K562 (cell line): ENCODE measurements around the gene TENT5A. TPM values are rescaled to one million over a fixed set of nuclear protein-coding genes. Genes with fewer than 3 reads are reported as not detected.

Experiments used
- ATAC-seq: fragments of 200-7000 bp; cut with Tn5 transposase; 3 replicates; pipeline ENCODE4 v1.9.1; 2020; ENCODE audit warnings: moderate library complexity
- BruUV-seq: library from RNA; stranded (reverse); fragments of 400-500 nt; replicated peaks from 2 replicates; lab custom pipeline; 2021; lab: Mats Ljungman, UMichigan
- CTCF ChIA-PET: fragments of 300-600 bp; formaldehyde crosslinking; extraction: SDS; loops from one replicate; lab custom pipeline; 2021; ENCODE audit warnings: low intra/inter-chr PET ratio; lab: Yijun Ruan, JAX
- POLR2A ChIA-PET: fragments of 300-600, 350-650 bp; sonication (Branson Sonifier 250); formaldehyde crosslinking; extraction: SDS; loops from one replicate; lab custom pipeline; 2021; ENCODE audit warnings: antibody characterized with exemption, inconsistent platforms; lab: Yijun Ruan, JAX
- DNase-seq, 4 experiments: peaks; one replicate each; pipeline versions ENCODE4 v3.0.0 to v3.0.0-alpha.2; 2011 to 2018; ENCODE audit warnings: low spot score in 3 of 4, mixed read lengths in 3 of 4; ENCODE audit errors: extremely low read depth in 1 of 4
- FAIRE-seq: peaks from 2 replicates; lab custom pipeline; 2011; peaks lifted over from hg19 to GRCh38; lab: Jason Lieb, UNC
- H2AFZ ChIP-seq: 2 replicates; pipeline ENCODE4 v1.6.0; 2011; ENCODE audit warnings: low read depth, low read length, control low read depth, inconsistent platforms
- H3K27ac ChIP-seq: fragments of 200-600 bp; 3 replicates; pipeline ENCODE4 v1.8.0; 2011; ENCODE audit warnings: low read depth, mild to moderate bottlenecking, control low read depth, inconsistent platforms, low read length, moderate library complexity, mixed read lengths; ENCODE audit errors: extremely low read depth
- H3K27me3 ChIP-seq, 2 experiments: fragments of 300-600 bp in 1 of 2; 2 replicates in 1 of 2; 3 replicates in 1 of 2; pipeline versions ENCODE4 v1.6.0 to v1.8.0; 2011; ENCODE audit warnings: inconsistent platforms in 2 of 2, low read length in 2 of 2, mild to moderate bottlenecking in 1 of 2, mixed read lengths in 1 of 2, moderate library complexity in 1 of 2; ENCODE audit not compliant: control insufficient read depth in 2 of 2, insufficient read depth in 2 of 2
- H3K36me3 ChIP-seq: fragments of 300-600 bp; 3 replicates; pipeline ENCODE4 v1.8.0; 2011; ENCODE audit warnings: mild to moderate bottlenecking, low read length, inconsistent platforms; ENCODE audit not compliant: control insufficient read depth, insufficient read depth
- H3K4me1 ChIP-seq, 2 experiments: fragments of 200-600 bp in 1 of 2; replicated peaks in 1 of 2; 2 replicates in 1 of 2; 3 replicates in 1 of 2; pipeline versions ENCODE4 v1.5.1 to v1.8.0; 2011; ENCODE audit warnings: inconsistent platforms in 2 of 2, low read length in 2 of 2, mild to moderate bottlenecking in 1 of 2, mixed read lengths in 1 of 2, moderate library complexity in 1 of 2; ENCODE audit not compliant: control insufficient read depth in 2 of 2, insufficient read depth in 2 of 2
- H3K4me2 ChIP-seq: 2 replicates; pipeline ENCODE4 v1.6.1; 2011; ENCODE audit warnings: low read length, control low read depth, inconsistent platforms, mixed read lengths; ENCODE audit not compliant: insufficient read depth
- H3K4me3 ChIP-seq: fragments of 200-600 bp; sonication (generic), shearing (Covaris generic); 2 replicates; pipeline ENCODE4 v1.5.1; 2016; ENCODE audit warnings: control low read depth, inconsistent platforms
- H3K79me2 ChIP-seq: fragments of 200-600 bp; 3 replicates; pipeline ENCODE4 v1.8.0; 2011; ENCODE audit warnings: low read length, inconsistent platforms; ENCODE audit not compliant: control insufficient read depth, insufficient read depth
- H3K9ac ChIP-seq, 2 experiments: 2 replicates each; pipeline versions ENCODE4 v1.6.0 to v1.6.1; 2011; ENCODE audit warnings: low read depth in 2 of 2, low read length in 2 of 2, control low read depth in 1 of 2, inconsistent platforms in 1 of 2, mild to moderate bottlenecking in 1 of 2, mixed read lengths in 1 of 2; ENCODE audit not compliant: insufficient read depth in 1 of 2
- H3K9me1 ChIP-seq: one replicate; pipeline ENCODE4 v1.6.0; 2011; ENCODE audit warnings: inconsistent platforms, mild to moderate bottlenecking, low read length, moderate library complexity; ENCODE audit not compliant: control insufficient read depth, insufficient read depth
- H3K9me3 ChIP-seq: replicated peaks from 2 replicates; pipeline ENCODE4 v1.5.1; 2011; ENCODE audit warnings: low read depth, low read length, inconsistent platforms; ENCODE audit not compliant: control insufficient read depth, insufficient read depth
- H4K20me1 ChIP-seq: replicated peaks from 2 replicates; pipeline ENCODE4 v1.6.1; 2011; ENCODE audit warnings: low read length, inconsistent platforms, mixed read lengths; ENCODE audit not compliant: control insufficient read depth, insufficient read depth
- CREM ChIP-seq: IDR thresholded peaks from 2 replicates; pipeline ENCODE4 v1.6.1; 2014; ENCODE audit warnings: antibody characterized with exemption, low read depth
- DEAF1 ChIP-seq: fragments of 450-650 bp; formaldehyde crosslinking; IDR thresholded peaks from 2 replicates; pipeline ENCODE4 v1.4.0; 2020; ENCODE audit warnings: mild to moderate bottlenecking, moderate library complexity
- GMEB1 ChIP-seq: fragments of 250-450 bp; sonication (Bioruptor Pico); IDR thresholded peaks from 2 replicates; pipeline ENCODE4 v1.4.0; 2020; ENCODE audit warnings: mild to moderate bottlenecking
- PURB ChIP-seq: sonication (generic); formaldehyde crosslinking; IDR thresholded peaks from 2 replicates; pipeline ENCODE4 v1.9.0; 2021; ENCODE audit warnings: low read depth, mild to moderate bottlenecking, missing genetic modification reagents
- SMAD3 ChIP-seq: fragments of 450-650 bp; formaldehyde crosslinking; conservative IDR thresholded peaks from 2 replicates; pipeline ENCODE4 v1.4.0; 2020; ENCODE audit warnings: mild to moderate bottlenecking
- SMAD4 ChIP-seq: fragments of 250-450 bp; sonication (Bioruptor Pico); conservative IDR thresholded peaks from 2 replicates; pipeline ENCODE4 v1.8.0; 2021; ENCODE audit warnings: inconsistent platforms, mild to moderate bottlenecking, moderate library complexity
- STAT5B ChIP-seq: fragments of 250-450 bp; sonication (Bioruptor Pico); IDR thresholded peaks from 2 replicates; pipeline ENCODE4 v1.8.0; 2021; ENCODE audit warnings: mild to moderate bottlenecking, inconsistent platforms
- SUPT5H ChIP-seq: fragments of 450-650 bp; IDR thresholded peaks from 2 replicates; pipeline ENCODE4 v1.6.1; 2016
- TSC22D4 ChIP-seq: fragments of 450-650 bp; IDR thresholded peaks from 2 replicates; pipeline ENCODE4 v1.6.1; 2016; ENCODE audit warnings: missing genetic modification characterization, missing biosample characterization, control low read depth
- VEZF1 ChIP-seq: fragments of 200-800 bp; sonication (Bioruptor generic); IDR thresholded peaks from 2 replicates; pipeline ENCODE4 v1.6.1; 2017; ENCODE audit warnings: missing genetic modification characterization, missing compliant biosample characterization
- ZNF75A ChIP-seq: fragments of 450-650 bp; formaldehyde crosslinking; IDR thresholded peaks from 2 replicates; pipeline ENCODE4 v1.4.0; 2020; ENCODE audit warnings: mild to moderate bottlenecking
- WGBS: fragments of 100-300 bp; shearing (Covaris generic); methylation state at CpG from one replicate; pipeline ENCODE4 v1.1.6; 2016; ENCODE audit warnings: low coverage, mixed read lengths; ENCODE audit not compliant: insufficient coverage; ENCODE audit errors: missing lambda C conversion rate; 5-methylcytosine and 5-hydroxymethylcytosine counted together
- in situ Hi-C: fragments of 300-500 bp; cut with MboI; formaldehyde crosslinking; loops from 4 replicates; pipeline ENCODE4 v1.15.0; 2018; ENCODE audit warnings: inconsistent platforms, mixed read lengths
- intact Hi-C: fragments of 100-400 bp; cut with micrococcal nuclease; formaldehyde crosslinking; loops from 2 replicates; pipeline ENCODE4 v1.14.2; 2022
- polyA plus RNA-seq, 8 experiments: library from polyadenylated mRNA; depleted of rRNA in 4 of 8; stranded (reverse) in 5 of 8; unstranded in 3 of 8; fragments of >200 nt; fragmentation: Nextera tagmentation in 2 of 8; fragmentation: Illumina TruSeq in 1 of 8; extraction: Ambion mirVana in 2 of 8; extraction: Trizol in 1 of 8; gene quantifications; 2 replicates each; pipeline versions ENCODE4 v1.2.1 to v1.2.3, GENCODE V29; 2011 to 2014; ENCODE audit warnings: inconsistent platforms in 1 of 8, missing spikeins in 1 of 8
- total RNA-seq, 7 experiments: library from RNA; depleted of rRNA in 6 of 7; stranded (reverse); fragments of >200 nt in 6 of 7; fragmentation: Illumina TruSeq in 2 of 7; extraction: Trizol in 2 of 7; gene quantifications; 2 replicates each; pipeline versions ENCODE4 v1.2.1 to v1.2.3, GENCODE V29; 2011 to 2021; ENCODE audit warnings: low replicate concordance in 1 of 7
- TF ChIP-seq, protein P1 (sequence below): fragments of 250-450 bp; sonication (Bioruptor Pico); IDR thresholded peaks from 2 replicates; pipeline ENCODE4 v1.4.0; 2020; ENCODE audit warnings: mild to moderate bottlenecking, moderate library complexity
- TF ChIP-seq, protein P2 (sequence below): fragments of 250-450 bp; sonication (Bioruptor Pico); IDR thresholded peaks from 2 replicates; pipeline ENCODE4 v1.9.0; 2021; ENCODE audit warnings: mild to moderate bottlenecking
- TF ChIP-seq, protein P3 (sequence below): fragments of 450-650 bp; IDR thresholded peaks from 2 replicates; pipeline ENCODE4 v1.6.1; 2017; ENCODE audit warnings: antibody characterized with exemption

The TENT5A gene
- total and polyA plus RNA-seq, 9 of the 15 experiments (the other 6 are each of a cell fraction or from before 2014, with no cell fraction given) = 0.77 to 2.3 (median 1.3) TPM

DNA sequence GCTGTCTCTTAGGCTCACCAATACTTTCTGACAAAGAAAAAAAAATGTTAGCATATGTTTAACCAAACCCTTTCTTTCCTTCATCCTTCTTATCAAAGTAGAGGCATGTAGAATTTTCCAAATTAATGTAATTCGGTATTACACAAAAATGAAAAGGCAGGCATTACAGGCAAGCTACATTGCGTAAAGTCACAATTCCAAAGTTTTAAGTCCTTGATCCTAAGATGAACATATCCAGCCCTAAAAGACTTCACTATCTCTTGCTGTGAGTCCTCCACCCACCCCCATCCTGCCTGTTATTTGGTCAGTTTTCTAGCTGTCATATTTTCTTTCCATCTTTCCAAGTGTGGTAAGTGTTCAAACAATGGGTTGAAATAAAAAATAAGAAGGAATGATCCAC is 12.1 kb upstream of the TENT5A start (continued):
- TF ChIP-seq, protein P1, sequence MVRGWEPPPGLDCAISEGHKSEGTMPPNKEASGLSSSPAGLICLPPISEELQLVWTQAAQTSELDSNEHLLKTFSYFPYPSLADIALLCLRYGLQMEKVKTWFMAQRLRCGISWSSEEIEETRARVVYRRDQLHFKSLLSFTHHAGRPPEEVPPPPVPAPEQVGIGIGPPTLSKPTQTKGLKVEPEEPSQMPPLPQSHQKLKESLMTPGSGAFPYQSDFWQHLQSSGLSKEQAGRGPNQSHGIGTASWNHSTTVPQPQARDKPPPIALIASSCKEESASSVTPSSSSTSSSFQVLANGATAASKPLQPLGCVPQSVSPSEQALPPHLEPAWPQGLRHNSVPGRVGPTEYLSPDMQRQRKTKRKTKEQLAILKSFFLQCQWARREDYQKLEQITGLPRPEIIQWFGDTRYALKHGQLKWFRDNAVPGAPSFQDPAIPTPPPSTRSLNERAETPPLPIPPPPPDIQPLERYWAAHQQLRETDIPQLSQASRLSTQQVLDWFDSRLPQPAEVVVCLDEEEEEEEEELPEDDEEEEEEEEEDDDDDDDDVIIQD (CRISPR knock-in tag) = no peak
- TF ChIP-seq SMAD3 (no peak), CREM (no peak), SMAD4 (CRISPR knock-in tag) (no peak)
- TF ChIP-seq, protein P2, sequence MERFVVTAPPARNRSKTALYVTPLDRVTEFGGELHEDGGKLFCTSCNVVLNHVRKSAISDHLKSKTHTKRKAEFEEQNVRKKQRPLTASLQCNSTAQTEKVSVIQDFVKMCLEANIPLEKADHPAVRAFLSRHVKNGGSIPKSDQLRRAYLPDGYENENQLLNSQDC (CRISPR knock-in tag) = no peak

- no peak for FAIRE-seq
- H3K4me1 ChIP-seq = no peaks in the 10 kb centered on the region
- 0% methylated on average over 3 of the region's 3 CpGs for WGBS
Measured at GRCh38 chr6:81763968-81764367, 11.5 kb upstream of the TENT5A start.

More at GRCh38 chr6:81763968-81764367, 11.5 kb upstream of the TENT5A start:
- no TSS peak for BruUV-seq
- H3K4me2 ChIP-seq = no peak overlapping the region
- no peaks in the 10 kb centered on the region for H3K9me3 ChIP-seq
- no peaks in the 10 kb centered on the region for H3K79me2 ChIP-seq
- H3K9ac ChIP-seq = no peak overlapping the region
- no peak overlapping the region for H3K27ac ChIP-seq
- no peaks in the 10 kb centered on the region for H4K20me1 ChIP-seq
- no peak overlapping the region for H3K4me3 ChIP-seq
- no peak for DNase-seq
- H2AFZ ChIP-seq = no peak overlapping the region
- no peaks in the 10 kb centered on the region for H3K27me3 ChIP-seq
- TF ChIP-seq, protein P3, sequence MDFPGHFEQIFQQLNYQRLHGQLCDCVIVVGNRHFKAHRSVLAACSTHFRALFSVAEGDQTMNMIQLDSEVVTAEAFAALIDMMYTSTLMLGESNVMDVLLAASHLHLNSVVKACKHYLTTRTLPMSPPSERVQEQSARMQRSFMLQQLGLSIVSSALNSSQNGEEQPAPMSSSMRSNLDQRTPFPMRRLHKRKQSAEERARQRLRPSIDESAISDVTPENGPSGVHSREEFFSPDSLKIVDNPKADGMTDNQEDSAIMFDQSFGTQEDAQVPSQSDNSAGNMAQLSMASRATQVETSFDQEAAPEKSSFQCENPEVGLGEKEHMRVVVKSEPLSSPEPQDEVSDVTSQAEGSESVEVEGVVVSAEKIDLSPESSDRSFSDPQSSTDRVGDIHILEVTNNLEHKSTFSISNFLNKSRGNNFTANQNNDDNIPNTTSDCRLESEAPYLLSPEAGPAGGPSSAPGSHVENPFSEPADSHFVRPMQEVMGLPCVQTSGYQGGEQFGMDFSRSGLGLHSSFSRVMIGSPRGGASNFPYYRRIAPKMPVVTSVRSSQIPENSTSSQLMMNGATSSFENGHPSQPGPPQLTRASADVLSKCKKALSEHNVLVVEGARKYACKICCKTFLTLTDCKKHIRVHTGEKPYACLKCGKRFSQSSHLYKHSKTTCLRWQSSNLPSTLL = no peak
- no peak for TF ChIP-seq GMEB1
- no peak for TF ChIP-seq TSC22D4
- TF ChIP-seq ZNF75A (CRISPR knock-in tag) = no peak
- no peak for TF ChIP-seq DEAF1 (CRISPR knock-in tag)
- TF ChIP-seq SUPT5H = no peak
- TF ChIP-seq STAT5B = no peak
- no peak for TF ChIP-seq VEZF1
- no peak for TF ChIP-seq PURB (CRISPR knock-in tag)
- TF ChIP-seq, all 486 proteins: peak for 0
- ChIA-PET CTCF (no interaction called here), POLR2A (interaction anchor here (0.8 kb wide), 1 partner anchor 10 kb away, joined by 3 read pairs; no protein-coding TSS in a partner anchor)
- no peaks in the 10 kb centered on the region for H3K9me1 ChIP-seq
- in situ Hi-C loops = no loop called here
- intact Hi-C loops = no loop called here
- no peak for ATAC-seq
- H3K36me3 ChIP-seq = no peaks in the 10 kb centered on the region
